Activated T-cell treated with anti-CD3 and anti-CD28 coated beads, Interleukin-2, amount 50 U/mL, for 4 hours (primary cell): ENCODE measurements around the gene GRIN2A. TPM values are rescaled to one million over a fixed set of nuclear protein-coding genes. Genes with fewer than 3 reads are reported as not detected.

Experiments used
- ATAC-seq, 2 donors: fragments of 200-7000 bp; cut with Tn5 transposase; one replicate each; pipeline ENCODE4 v1.10.0; 2021
- DNase-seq: peaks from one replicate; pipeline ENCODE4 v3.0.0-alpha.2; 2020
- H3K27me3 Mint-ChIP-seq: one replicate; pipeline ENCODE4 v1.8.0; 2021; ENCODE audit warnings: low read depth, mixed read lengths
- H3K36me3 Mint-ChIP-seq: one replicate; pipeline ENCODE4 v1.8.0; 2022; ENCODE audit warnings: mixed read lengths; ENCODE audit not compliant: insufficient read depth
- H3K4me1 Mint-ChIP-seq: one replicate; pipeline ENCODE4 v1.8.0; 2021; ENCODE audit warnings: low read depth, mixed read lengths
- H3K4me3 Mint-ChIP-seq: one replicate; pipeline ENCODE4 v1.8.0; 2021; ENCODE audit warnings: mild to moderate bottlenecking, moderate library complexity, mixed read lengths
- H3K9me3 Mint-ChIP-seq: one replicate; pipeline ENCODE4 v1.8.0; 2021; ENCODE audit warnings: mixed read lengths
- total RNA-seq, 3 donors: library from RNA; stranded (reverse); gene quantifications; one replicate each; pipeline ENCODE4 v1.2.1, GENCODE V29; 2021

GRIN2A gene
- total RNA-seq, 3 donors from 2014 or later = not detected

DNA sequence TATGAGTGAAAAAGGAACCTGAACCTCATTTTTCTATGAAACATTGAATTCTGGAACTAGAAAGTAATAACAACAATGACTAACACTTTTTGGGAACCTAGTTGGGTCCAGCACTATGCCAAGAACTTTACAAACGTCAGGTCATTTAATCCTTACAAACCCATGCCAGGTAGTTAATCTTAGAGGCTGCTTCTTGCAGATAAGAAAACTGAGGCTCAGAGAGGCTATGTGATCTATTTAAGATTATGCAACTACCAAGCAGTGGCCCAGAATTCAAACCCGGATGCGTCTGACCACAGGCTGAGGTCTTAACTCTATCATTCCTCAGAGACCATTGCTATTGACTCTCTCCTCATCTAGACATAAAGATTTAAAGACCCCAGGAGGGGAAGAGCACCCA, 358.7 kb downstream of the GRIN2A start:
- no peaks in the 10 kb centered on the region for H3K9me3 Mint-ChIP-seq
- H3K4me3 Mint-ChIP-seq = no peak overlapping the region
- H3K4me1 Mint-ChIP-seq = no peaks in the 10 kb centered on the region
- H3K36me3 Mint-ChIP-seq = no peaks in the 10 kb centered on the region
- ATAC-seq (no peak), DNase-seq (no peak)
- peaks cover 2% of the 10 kb centered on the region for H3K27me3 Mint-ChIP-seq

DNA sequence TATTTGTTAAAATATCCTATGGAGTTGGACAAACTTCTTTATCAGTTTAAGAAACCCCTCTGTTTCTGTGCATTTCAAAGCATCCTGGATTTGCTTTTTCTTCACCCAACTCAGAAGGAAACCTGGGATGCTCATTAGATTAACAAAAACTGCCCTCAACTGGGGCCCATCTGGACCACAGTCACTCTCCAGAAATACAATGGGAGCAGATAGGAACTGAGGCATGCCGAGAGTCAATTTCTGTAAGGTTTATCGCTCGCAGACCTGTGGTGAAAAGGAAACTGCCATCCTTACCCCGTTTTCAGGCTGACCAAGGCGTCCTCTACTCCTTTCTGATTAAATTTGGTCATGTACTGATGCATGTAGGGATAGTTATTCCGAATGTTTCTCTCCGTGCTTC, 360.3 kb downstream of the GRIN2A start:
- ATAC-seq (no peak), DNase-seq (no peak)
- Mint-ChIP-seq H3K36me3 (no peaks in the 10 kb centered on the region), H3K4me1 (no peaks in the 10 kb centered on the region), H3K4me3 (no peak overlapping the region), H3K27me3 (peaks cover 2% of the 10 kb centered on the region), H3K9me3 (no peaks in the 10 kb centered on the region)

DNA sequence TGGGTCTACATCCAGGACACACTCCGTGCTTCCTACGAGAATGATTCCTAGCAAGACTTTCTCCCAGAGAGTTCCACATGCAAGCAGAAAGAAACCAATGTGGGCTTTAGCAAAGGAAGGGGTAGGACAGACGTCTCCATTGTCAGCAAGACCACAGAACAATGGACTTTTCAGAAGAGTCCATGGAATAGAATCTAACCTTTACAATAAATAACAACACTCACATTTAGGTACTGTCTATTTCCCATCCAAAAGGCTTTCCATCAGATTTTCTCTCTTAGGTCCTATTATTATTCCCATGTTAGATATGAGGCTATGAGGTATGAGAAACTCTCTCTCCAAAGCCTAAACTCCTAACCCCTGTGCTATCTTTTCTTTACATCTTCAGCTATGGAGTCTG, 360.9 kb downstream of the GRIN2A start:
- ATAC-seq = no peak
- Mint-ChIP-seq H3K4me3 (no peak overlapping the region), H3K9me3 (no peaks in the 10 kb centered on the region), H3K4me1 (no peaks in the 10 kb centered on the region), H3K36me3 (no peaks in the 10 kb centered on the region), H3K27me3 (peaks cover 2% of the 10 kb centered on the region)
- no peak for DNase-seq

DNA sequence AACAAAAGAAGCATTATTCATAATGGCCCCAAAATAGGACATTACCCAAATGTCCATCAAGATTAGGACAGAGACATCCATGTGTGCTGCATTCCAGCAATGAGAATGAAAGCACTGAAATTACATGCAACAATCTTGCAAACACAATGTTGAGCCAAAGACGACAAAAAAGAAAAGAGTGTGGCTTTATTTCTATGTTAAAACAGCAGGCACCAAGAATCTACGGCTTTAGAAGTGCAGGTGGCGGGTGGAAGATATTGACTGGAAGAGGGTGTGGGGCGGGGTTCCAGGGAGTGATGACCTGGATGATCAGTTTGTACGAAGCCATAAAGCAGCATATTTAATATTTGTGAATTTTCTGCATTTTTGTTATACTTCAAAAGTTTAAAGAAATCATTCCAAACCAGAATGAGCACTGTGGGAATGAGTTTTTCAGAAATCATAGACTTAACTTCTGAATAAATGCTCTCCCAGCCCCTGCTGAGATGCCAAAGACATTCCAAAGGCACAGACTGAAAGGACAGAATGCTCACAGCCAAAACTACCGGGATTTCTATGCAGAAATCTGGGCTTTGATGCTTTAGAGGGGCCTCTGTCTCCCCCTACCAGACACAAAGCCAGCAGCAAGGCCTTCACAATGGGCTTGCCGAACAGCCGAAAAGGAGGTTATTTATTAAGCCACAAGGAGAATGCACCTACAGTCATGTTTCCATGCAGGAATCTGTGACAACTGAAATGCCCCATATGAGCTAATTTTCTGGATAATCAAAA, 361.6 kb downstream of the GRIN2A start:
- H3K9me3 Mint-ChIP-seq = no peaks in the 10 kb centered on the region
- no peaks in the 10 kb centered on the region for H3K36me3 Mint-ChIP-seq
- H3K4me3 Mint-ChIP-seq = no peak overlapping the region
- ATAC-seq (no peak), DNase-seq (no peak)
- H3K27me3 Mint-ChIP-seq = peaks cover 2% of the 10 kb centered on the region
- no peaks in the 10 kb centered on the region for H3K4me1 Mint-ChIP-seq

DNA sequence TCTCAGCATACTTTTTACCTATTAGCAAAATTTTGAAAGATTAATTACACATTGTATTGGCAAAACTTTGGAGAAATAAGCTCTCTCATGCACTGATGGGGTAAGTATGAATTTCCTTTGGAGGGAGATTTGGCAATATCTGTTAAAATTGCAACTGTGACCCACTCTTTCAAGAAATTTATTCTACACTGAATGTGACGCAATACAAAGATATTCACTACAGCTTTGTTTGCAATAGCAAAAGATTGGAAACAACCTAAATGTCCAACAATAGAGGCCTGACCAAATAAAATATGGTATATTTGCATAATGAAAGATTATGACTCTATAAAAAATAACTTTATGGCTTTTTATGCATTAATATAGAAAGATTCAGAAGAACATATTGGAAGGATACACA, 363.5 kb downstream of the GRIN2A start:
- peaks cover 1% of the 10 kb centered on the region for H3K27me3 Mint-ChIP-seq
- H3K9me3 Mint-ChIP-seq = no peaks in the 10 kb centered on the region
- ATAC-seq (no peak), DNase-seq (no peak)
- no peak overlapping the region for H3K4me3 Mint-ChIP-seq
- no peaks in the 10 kb centered on the region for H3K4me1 Mint-ChIP-seq
- no peaks in the 10 kb centered on the region for H3K36me3 Mint-ChIP-seq

DNA sequence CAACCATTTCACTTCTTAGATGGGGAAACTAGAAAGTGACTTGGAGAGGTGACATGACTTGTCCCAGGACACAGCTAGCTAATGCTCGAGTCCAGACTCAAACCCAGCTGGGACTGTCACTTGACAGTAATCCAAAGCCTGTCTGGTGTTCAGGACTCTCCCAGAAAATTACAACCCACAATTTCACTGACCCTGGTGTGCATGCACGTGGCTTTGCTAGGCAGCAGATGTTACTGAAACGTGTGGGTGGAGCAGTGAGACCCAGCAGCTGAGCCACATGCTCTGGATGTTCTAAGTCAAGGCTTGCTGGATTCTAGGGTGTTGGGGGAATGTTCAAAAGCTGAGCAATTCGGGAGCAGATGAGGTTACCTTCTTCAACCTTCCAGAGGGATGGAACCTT, 364.6 kb downstream of the GRIN2A start:
- Mint-ChIP-seq H3K9me3 (no peaks in the 10 kb centered on the region), H3K4me3 (no peak overlapping the region), H3K27me3 (no peaks in the 10 kb centered on the region), H3K36me3 (no peaks in the 10 kb centered on the region), H3K4me1 (no peaks in the 10 kb centered on the region)
- no peak for ATAC-seq
- no peak for DNase-seq

DNA sequence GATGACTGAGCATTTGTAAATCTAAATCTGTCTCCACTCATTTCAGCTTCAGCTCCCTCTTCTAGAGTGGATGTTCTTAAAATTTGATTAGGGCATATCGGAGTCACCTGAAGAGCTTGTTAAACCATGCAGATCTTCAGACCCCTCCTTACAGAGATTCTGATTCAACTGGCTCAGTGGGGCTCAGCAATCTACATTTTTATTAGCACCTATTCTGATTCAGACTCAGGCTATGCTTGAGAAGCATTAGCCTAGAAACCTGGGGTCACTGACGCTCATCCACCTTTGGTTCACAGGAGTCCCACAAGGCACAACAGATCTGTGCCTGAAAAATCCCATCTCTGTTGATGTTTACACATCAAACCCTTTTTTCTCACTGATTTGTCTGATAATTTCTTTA, 365.6 kb downstream of the GRIN2A start:
- H3K4me1 Mint-ChIP-seq = no peaks in the 10 kb centered on the region
- no peak for ATAC-seq
- H3K27me3 Mint-ChIP-seq = no peaks in the 10 kb centered on the region
- H3K9me3 Mint-ChIP-seq = no peaks in the 10 kb centered on the region
- DNase-seq = no peak
- no peaks in the 10 kb centered on the region for H3K36me3 Mint-ChIP-seq
- H3K4me3 Mint-ChIP-seq = no peak overlapping the region

DNA sequence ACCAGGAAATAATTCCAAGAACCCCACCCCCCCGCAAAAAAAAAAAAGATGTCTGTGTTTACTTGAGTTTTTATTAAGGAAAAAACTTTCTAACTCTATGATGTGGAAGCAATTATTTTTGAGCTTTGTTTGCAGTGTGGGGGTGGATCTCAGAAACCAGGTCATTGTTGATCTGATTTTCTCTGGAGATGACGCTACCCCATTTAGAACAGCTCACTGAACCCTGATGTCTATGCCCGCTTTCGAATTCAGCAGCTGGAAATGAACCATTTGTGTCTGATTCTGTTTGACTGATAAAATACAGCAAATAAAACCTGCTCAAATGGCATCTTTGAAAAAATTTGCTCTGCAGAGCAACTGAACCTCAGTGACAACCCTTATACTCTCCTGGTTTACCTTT, 368.6 kb downstream of the GRIN2A start:
- ATAC-seq (no peak), DNase-seq (no peak)
- no peaks in the 10 kb centered on the region for H3K4me1 Mint-ChIP-seq
- H3K9me3 Mint-ChIP-seq = no peaks in the 10 kb centered on the region
- no peaks in the 10 kb centered on the region for H3K36me3 Mint-ChIP-seq
- no peak overlapping the region for H3K4me3 Mint-ChIP-seq
- no peaks in the 10 kb centered on the region for H3K27me3 Mint-ChIP-seq

DNA sequence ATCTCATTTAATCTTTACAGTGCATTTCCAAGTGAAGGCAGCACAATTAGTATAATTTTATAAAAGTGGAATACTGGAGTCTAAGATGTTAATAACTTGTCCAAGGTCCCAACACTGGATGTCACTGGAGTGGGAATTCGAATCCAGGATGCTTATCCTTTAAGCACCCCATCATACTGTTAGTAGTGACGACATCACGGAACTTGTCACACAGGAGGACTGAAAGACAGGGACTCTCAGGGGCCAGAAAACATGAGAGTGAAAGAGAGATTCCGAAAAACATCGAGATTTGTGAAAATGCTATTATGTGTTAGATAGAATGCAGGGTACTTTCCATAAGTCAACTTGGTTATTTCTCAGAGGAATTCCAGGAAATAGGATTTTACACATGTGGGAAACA, 374.0 kb downstream of the GRIN2A start:
- no peaks in the 10 kb centered on the region for H3K36me3 Mint-ChIP-seq
- no peaks in the 10 kb centered on the region for H3K27me3 Mint-ChIP-seq
- no peaks in the 10 kb centered on the region for H3K4me1 Mint-ChIP-seq
- peaks cover 5% of the 10 kb centered on the region for H3K9me3 Mint-ChIP-seq
- DNase-seq (no peak), ATAC-seq (no peak)
- H3K4me3 Mint-ChIP-seq = no peak overlapping the region

DNA sequence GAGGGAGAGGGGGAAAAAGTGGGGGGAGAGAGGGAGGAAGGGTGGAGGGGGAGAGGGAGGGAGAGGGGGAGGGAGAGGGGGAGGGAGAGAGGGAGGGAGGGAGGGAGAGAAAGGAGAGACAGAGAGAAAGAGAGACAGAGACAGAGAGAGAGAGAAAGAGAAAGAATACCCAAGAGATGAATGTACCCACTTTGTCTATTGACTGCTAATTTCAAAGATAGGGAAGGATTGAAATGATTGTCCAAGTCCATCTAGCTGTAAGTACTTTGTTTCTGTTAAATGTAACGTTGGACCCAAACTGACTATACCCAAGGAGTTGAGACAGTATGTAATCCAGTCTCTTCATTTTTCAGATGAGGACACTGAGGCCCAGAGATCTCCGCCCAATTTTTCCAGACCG, 374.9 kb downstream of the GRIN2A start:
- Mint-ChIP-seq H3K27me3 (no peaks in the 10 kb centered on the region), H3K4me1 (no peaks in the 10 kb centered on the region), H3K36me3 (no peaks in the 10 kb centered on the region), H3K9me3 (peaks cover 5% of the 10 kb centered on the region), H3K4me3 (no peak overlapping the region)
- no peak for DNase-seq
- no peak for ATAC-seq

DNA sequence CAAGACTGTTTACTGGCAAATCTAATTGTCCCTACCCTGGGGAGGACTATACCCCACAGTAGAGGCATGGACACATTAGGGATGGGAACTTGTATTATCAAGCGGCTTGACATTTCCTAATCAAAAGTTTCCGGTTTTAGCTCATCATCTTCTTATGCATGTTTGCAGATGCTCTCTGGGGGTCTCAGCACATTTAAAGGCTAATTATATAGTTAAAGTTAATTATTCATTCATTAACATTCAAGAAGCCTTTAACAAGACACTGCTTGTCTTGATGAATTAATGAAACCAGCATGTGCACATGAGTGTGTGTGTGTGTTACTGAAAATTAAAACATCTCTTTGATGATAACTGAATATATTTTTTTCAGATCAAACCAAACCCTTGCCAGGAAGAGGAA, 377.1 kb downstream of the GRIN2A start:
- ATAC-seq = no peak

DNA sequence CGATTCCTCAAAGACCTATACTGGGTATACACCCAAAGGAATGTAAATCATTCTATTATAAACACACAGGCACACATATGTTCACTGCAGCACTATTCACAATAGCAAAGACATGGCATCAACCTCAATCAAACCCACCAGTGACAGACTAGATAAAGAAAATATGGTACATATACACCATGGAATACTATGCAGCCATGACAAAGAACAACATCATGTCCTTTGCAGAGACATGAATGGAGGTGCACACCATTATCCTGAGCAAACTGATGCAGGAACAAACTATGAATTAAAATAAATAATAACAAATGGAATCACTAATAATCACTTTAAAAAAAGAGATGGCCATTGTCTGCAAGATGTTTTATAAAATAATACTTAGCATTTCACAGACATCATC, 380.1 kb downstream of the GRIN2A start:
- Mint-ChIP-seq H3K9me3 (peaks cover 10% of the 10 kb centered on the region), H3K4me1 (no peaks in the 10 kb centered on the region), H3K27me3 (no peaks in the 10 kb centered on the region), H3K36me3 (no peaks in the 10 kb centered on the region), H3K4me3 (no peak overlapping the region)
- ATAC-seq = no peak
- no peak for DNase-seq

More for the DNA sequence above, 377.1 kb downstream of the GRIN2A start:
- DNase-seq = no peak
- Mint-ChIP-seq H3K4me1 (no peaks in the 10 kb centered on the region), H3K27me3 (no peaks in the 10 kb centered on the region), H3K36me3 (no peaks in the 10 kb centered on the region), H3K9me3 (peaks cover 10% of the 10 kb centered on the region), H3K4me3 (no peak overlapping the region)

DNA sequence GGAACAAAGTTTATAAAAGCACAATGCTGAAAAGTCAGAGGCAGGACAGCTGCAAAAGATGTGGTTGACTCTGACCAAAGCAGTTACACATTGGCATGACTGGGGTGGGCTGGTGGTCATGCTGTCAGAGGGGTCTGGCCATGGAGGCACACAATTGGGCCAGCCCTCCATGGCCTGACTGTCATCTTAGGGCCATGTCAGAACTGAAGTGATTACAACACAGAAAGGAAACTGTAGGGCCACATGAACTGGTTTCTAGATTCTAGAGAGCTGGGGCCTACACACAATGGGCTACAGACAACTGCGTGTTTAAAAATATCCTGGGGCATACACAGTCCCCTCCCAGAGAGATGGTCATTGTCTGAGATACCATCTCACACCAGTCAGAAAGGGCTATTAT, 380.6 kb downstream of the GRIN2A start:
- peaks cover 10% of the 10 kb centered on the region for H3K9me3 Mint-ChIP-seq
- ATAC-seq (no peak), DNase-seq (no peak)
- no peak overlapping the region for H3K4me3 Mint-ChIP-seq
- H3K4me1 Mint-ChIP-seq = no peaks in the 10 kb centered on the region
- H3K36me3 Mint-ChIP-seq = no peaks in the 10 kb centered on the region
- H3K27me3 Mint-ChIP-seq = no peaks in the 10 kb centered on the region

DNA sequence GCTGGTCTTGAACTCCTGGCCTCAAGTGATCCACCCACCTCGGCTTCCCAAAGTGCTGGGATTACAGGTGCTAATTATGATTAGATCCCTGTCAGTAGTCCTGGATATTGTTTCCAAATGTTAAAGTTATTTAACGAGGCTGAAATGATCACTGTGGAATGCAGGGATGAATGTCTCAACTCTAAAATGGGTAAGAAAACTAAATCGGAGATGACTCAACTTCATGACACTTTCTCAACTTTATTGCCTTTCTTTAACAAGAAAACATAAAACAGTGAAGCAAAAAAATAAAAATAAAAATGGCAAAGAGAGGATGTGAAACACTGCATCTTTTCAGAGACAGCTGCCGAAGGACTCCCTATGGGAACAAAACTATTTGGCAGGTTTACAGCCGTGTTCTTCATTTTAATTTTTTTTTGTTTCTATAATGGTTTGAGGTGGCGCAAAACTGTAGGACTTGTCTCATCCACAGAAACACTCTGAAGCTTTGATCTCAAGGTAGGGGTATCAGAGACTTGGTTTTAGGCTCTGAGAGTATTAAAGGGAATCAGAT, 382.0 kb downstream of the GRIN2A start:
- no peaks in the 10 kb centered on the region for H3K27me3 Mint-ChIP-seq
- H3K36me3 Mint-ChIP-seq = no peaks in the 10 kb centered on the region
- ATAC-seq = no peak
- DNase-seq = no peak
- H3K9me3 Mint-ChIP-seq = peaks cover 5% of the 10 kb centered on the region
- no peak overlapping the region for H3K4me3 Mint-ChIP-seq
- H3K4me1 Mint-ChIP-seq = no peaks in the 10 kb centered on the region

DNA sequence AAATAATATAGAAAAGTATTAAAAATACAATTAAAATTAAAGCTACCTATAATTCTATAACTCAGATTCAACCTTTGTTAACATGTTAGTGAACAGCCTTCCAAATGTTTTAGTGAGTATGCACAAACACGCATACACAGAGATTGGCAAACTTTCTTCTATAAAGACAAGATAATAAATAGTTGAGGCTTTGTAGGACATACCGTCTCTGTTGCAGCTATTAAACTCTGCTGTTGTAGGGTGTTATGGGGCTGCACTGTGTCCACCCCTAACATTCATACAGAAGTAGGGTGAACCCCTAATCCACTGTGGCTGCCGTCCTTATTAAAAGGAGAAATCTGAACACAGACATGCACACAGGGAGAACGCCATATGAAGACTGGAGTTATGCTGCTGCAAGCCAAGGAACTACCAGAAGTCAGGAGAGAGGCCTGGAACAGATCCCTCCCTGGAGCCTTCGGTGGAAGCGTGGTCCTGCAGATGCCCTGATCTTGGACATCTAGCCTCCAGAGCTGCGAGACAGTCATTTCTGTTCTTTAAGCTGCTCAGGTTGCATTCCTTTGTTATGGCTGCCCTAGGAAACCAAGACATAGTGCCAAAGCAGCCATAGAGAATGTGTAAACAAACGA, 383.2 kb downstream of the GRIN2A start:
- H3K27me3 Mint-ChIP-seq = no peaks in the 10 kb centered on the region
- no peak for ATAC-seq
- peaks cover 12% of the 10 kb centered on the region for H3K9me3 Mint-ChIP-seq
- no peaks in the 10 kb centered on the region for H3K4me1 Mint-ChIP-seq
- no peak overlapping the region for H3K4me3 Mint-ChIP-seq
- no peaks in the 10 kb centered on the region for H3K36me3 Mint-ChIP-seq
- no peak for DNase-seq
